ENCODE measurements around the gene WHAMM.
A peak's percentile ranks its signal among the peaks of the same experiment; 100 is the strongest.
"Not testable (repeated sequence)": the region's sequence is repeated elsewhere in the genome, so short reads cannot be mapped to it uniquely, and the experiment has no call there.

WHAMM gene

GRCh38 chr15:82838096-82838735 lies 28.8 kb downstream of the WHAMM start:
- no peak for DNase-seq (ENCODE audit: low read depth)

DNA sequence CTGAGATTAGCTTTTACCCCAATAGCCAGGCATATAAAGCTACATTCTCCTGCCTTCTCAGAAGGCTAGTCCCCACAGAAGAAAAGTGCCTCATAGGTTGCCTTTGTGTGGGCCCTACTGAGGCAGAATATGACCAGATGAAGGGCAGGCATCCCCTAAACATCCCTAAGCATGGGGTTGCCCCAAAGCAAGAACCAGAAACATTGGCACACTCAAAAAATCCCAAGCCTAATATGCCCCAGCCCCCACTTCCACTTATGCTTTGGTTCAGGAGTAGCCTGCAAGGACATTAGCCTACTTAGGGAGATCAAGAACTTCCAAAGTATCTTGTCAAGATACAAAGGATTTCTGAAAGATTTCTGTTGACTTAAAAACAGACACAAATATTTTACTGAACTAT lies 29.7 kb downstream of the WHAMM start:
- no peak for DNase-seq (ENCODE audit: low read depth)

DNA sequence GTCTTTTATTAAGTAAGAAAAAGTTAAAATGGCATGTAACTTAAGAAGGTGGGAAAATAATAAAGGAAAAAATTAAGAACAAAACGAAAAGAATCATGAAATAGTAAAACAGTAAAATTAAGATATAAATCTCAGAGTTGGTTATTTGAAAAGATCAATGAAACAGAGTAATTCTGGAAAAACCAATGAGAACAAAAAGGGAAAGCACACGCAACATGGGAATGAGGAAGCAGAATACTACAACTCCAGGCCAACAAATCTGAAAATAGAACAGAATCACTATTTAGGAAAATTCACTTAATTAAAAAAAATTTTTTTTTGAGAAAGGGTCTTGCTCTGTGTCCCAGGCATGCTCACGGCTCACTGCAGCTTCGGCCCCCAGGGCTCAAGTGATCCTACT lies 30.7 kb downstream of the WHAMM start:
- DNase-seq (ENCODE audit: low read depth): no peak

- no peak for DNase-seq (ENCODE audit: low read depth)
Measured at GRCh38 chr15:82843566-82843965, 34.1 kb downstream of the WHAMM start.

- no peak for DNase-seq (ENCODE audit: low read depth)
Measured at GRCh38 chr15:82845686-82846085, 36.3 kb downstream of the WHAMM start.

DNA sequence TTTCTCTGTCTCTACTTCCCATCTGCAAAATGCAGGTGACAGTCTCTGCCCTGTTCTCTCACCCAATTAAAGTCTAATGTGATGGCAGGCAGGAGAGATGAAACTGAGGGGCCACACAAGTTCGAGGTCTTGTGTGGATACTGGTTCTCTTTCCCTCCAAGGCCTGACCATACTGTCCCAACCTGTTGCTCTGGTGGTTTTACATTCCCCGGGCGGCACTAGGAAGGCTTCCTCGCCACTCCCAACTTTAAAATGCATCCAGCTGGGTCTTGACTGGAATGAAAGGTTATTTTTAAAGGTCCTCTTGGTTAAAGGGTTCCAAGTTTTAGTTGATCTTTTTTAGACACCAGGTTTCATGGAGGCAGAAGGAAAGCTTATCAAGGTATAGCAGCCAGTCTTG lies 37.2 kb downstream of the WHAMM start:
- DNase-seq (ENCODE audit: low read depth): no peak

DNA sequence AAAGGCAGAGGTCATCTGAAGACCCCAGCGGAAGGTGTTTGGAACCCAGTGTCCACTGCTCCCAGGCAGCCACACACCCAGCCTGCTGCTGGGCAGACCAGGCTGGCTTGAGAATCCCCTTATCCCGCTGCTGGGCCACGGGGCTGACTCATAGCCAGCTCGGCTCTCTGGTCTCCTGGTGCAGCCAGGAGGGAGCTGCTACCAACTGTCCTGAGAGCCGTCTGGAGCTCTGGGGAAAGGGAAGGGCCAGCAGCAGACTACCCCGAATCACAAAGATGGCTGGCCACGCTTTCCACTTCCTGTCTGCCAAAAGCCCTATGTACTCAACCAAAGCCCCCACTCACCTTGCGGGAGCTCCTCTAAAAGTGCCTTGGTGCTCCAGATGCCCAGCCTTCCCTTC lies 38.3 kb downstream of the WHAMM start:
- no peak for DNase-seq (ENCODE audit: low read depth)

GRCh38 chr15:82848241-82848993 lies 39.0 kb downstream of the WHAMM start:
- no peak for DNase-seq (ENCODE audit: low read depth)

GRCh38 chr15:82849556-82850512 lies 40.4 kb downstream of the WHAMM start:
- peak; percentile 70 for DNase-seq (ENCODE audit: low read depth)

GRCh38 chr15:82850731-82851130 lies 41.3 kb downstream of the WHAMM start:
- no peak for DNase-seq (ENCODE audit: low read depth)

DNA sequence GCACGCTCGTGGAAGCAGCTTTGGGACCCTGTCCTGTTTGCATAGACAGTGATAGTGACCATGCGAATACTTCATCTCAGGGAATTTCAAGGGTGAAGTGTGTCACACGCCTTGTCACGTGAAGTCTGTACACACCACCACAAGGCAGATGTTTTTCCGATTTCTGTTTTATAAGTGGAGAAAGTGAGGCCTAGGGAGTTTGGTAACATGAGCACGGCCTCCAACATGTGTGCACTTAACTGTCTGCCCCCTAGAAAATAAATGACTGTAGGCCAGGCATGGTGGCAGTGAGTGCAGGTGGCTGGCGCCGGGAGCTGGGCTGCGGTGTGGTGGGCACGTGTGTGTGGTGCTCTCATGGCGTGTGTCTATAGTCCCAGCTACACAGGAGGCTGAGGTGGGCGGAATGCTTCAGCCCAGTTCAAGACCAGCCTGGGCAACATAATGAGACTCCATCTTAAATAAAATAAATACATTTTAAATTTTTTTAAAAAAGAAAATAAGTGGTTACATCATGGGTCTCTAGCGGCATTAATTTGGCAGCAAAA lies 42.0 kb downstream of the WHAMM start:
- DNase-seq (ENCODE audit: low read depth): no peak

DNA sequence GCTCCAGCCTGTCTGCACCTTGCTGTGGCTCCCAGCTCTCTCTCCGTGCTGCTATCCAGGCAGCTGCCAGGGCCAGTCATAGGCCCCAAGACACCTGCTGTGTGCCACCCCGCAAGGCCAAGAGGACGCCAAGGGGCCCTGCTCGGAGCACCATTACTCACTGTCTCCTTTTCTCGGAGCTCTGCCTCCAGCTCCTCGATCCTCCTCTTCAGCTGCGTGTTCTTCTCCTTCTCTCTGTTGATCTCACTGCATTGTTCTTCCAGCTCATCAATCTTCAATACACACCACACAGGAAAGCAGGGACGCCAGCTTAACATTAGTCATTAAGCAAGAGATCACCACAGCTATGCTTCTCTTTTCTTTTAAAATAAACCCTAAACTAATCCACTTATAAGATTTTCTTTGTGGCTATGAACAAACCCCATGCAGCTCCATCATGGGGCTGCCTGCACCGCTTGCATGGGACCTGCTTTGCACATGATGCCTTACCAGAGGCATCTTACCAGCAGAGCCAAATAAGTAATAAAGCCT lies 42.6 kb downstream of the WHAMM start:
- DNase-seq (ENCODE audit: low read depth): no peak

GRCh38 chr15:82852941-82853561 lies 43.6 kb downstream of the WHAMM start:
- DNase-seq (ENCODE audit: low read depth): no peak

DNA sequence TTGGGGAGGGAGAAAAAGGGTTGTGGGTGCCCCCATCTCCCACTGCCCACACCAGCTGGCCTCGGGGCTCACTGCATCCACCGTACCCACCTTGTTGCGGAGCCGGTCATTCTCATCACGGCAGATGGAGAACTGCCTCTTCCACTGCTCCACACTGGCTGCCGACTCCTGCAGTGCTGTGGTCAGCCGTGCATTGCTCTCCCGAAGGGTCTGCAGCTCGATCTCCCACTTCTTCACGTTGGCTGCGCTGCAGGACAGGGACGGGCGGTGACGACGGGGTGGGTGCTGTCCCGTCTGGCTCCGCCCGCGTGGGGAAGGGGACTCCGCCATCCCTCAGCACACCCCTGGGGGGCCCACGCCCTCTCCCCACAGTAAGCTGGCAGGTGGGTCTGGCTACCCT lies 45.1 kb downstream of the WHAMM start:
- no peak for DNase-seq (ENCODE audit: low read depth)

GRCh38 chr15:82855286-82856100 lies 46.1 kb downstream of the WHAMM start:
- DNase-seq (ENCODE audit: low read depth): no peak

DNA sequence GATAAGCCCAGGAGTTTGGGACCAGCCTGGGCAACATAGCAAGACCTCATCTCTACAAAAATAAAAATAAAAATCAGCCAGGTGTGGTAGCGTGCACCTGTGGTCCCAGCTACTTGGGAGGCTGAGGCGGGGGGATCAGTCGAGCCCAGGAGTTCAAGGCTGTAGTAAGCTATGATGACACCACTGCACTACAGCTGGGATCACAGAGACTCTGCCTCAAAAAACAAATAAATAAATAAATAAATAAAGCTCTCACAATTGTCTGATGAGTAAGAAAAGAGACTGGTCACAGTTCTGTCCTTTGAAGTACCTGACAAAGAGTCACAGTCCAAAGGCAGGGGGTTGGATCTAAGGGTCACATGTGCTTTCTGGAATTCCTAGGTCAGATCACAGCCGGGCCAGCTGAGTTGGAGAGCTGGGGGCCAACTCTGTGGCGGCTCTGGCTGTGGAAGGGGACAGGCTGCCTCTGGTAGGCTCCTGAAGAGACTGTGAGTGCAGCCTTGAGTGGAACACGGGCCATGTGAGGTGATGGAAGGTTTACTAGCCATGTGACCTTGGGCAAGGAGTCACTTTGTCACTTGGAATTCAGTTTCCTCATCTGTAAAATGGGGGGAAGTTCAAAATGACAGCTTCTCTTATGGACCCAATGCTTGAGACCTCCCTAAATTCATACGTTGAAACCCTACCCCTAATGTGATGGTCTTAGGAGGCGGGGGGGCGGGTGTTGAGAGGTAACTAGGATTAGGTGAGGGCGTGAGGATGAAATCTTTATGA lies 47.2 kb downstream of the WHAMM start:
- no peak for DNase-seq (ENCODE audit: low read depth)

- DNase-seq (ENCODE audit: low read depth): no peak
Measured at GRCh38 chr15:82858932-82859331, 49.5 kb downstream of the WHAMM start.

DNA sequence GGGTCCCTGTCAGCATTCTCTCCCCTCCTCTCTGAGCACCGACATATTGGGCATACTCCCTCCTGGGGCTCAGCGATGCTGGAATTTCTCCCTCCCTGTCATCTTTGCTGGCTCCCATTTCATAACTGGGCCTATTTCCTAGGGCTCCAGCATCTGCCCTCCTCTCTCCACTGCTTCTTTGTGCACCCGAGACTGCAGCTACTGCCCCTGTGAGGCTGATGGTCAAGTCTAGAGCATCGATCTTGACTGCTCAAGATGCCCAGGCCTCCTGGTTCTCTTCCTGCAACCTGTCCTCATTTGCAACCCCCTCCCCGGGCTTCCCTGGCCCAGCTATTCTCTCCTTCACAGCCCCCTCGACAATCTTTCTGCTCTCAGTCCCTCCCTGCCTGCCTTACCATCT lies 53.5 kb downstream of the WHAMM start:
- DNase-seq (ENCODE audit: low read depth): no peak

GRCh38 chr15:82864967-82865366 lies 55.5 kb downstream of the WHAMM start:
- no peak for DNase-seq (ENCODE audit: low read depth)

GRCh38 chr15:82865581-82865980 lies 56.2 kb downstream of the WHAMM start:
- DNase-seq (ENCODE audit: low read depth): not testable (repeated sequence)

All from EH (cell line).